HG03575 (cell line): ENCODE measurements around the gene SEPTIN2.

Source experiments
- ATAC-seq: cut with Tn5 transposase; IDR thresholded peaks from one replicate; pipeline ENCODE4 v1.9.1; 2021; ENCODE audit not compliant: unreplicated experiment, insufficient number of reproducible peaks, low FRiP score; ENCODE audit errors: extremely low read depth

SEPTIN2 gene

DNA sequence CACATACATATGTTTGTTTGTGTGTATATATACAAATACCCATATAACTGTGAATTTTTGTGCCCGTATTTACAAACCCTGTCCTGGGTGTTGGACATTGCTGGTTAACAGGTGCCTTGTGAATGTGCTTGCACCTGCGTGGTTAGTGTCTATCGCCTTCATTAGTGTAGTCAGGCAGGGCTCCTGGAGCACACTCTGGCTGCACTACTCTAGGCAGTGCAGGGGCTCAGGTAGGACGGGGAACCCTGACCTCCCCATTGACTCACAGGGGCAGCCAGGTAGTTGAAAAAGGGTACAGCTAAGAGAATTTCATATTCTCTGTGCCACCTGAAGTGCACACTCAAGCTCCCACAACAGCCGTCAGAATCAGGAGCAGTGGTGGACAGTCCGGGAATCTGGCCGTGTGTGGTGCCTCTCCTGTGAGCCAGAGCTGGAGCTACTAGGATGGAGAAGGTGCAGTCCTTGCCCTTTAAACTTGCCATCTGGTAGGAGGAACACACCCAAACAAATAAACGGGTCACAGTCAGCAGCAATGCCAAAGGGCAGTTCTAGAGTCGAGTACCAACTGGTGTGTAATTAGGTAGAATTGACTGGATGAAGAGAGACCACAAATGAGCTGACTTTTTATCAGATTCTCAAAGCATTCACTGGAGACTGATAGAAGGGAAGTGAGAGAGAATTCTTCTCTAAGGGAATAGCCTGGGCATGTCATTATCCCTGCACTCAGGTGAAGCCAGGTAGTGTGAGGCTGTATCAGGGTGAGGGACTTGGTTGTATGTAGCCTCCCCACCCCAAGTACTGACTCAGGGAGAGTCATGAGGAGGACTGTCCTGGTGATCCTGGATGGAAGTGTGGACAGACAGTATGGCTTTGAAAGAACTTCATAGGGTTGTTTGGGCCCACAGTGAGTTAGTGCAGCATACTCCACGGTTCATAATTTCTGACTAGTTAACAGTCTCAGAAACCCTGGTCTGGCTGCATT lies 84.5 kb downstream of the SEPTIN2 start:
- no peak for ATAC-seq
